IMR-90 (cell line): ENCODE results near the gene PTGS2.

Experiments
- CEBPB ChIP-seq: IDR thresholded peaks from 2 replicates; pipeline ENCODE4 v1.6.1; 2012; ENCODE audit warnings: low read depth, low read length, improper control_type of control experiment
- CHD1 ChIP-seq: IDR thresholded peaks from 2 replicates; pipeline ENCODE4 v1.6.1; 2012; ENCODE audit warnings: low read depth, low read length, improper control_type of control experiment
- MXI1 ChIP-seq: IDR thresholded peaks from 2 replicates; pipeline ENCODE4 v1.6.1; 2012; ENCODE audit warnings: low read depth, mild to moderate bottlenecking, low read length, moderate library complexity, borderline replicate concordance
- POLR2A ChIP-seq: IDR thresholded peaks from 2 replicates; pipeline ENCODE4 v1.6.1; 2012; ENCODE audit warnings: mild to moderate bottlenecking, low read depth, low read length
- RAD21 ChIP-seq: IDR thresholded peaks from 2 replicates; pipeline ENCODE4 v1.6.1; 2012; ENCODE audit warnings: low read length, improper control_type of control experiment
- RCOR1 ChIP-seq: IDR thresholded peaks from 2 replicates; pipeline ENCODE4 v1.6.1; 2012; ENCODE audit warnings: mild to moderate bottlenecking, low read length, improper control_type of control experiment; ENCODE audit not compliant: insufficient replicate concordance
- RFX5 ChIP-seq: IDR thresholded peaks from 2 replicates; pipeline ENCODE4 v1.8.0; 2012; ENCODE audit warnings: low read depth, mild to moderate bottlenecking, low read length, moderate library complexity
- SMC3 ChIP-seq: fragments of 150-350 bp; IDR thresholded peaks from 2 replicates; pipeline ENCODE4 v1.6.1; 2016; ENCODE audit warnings: low read depth, mild to moderate bottlenecking, antibody characterized with exemption, low read length, moderate library complexity
- TF ChIP-seq, protein P1 (sequence below): conservative IDR thresholded peaks from 2 replicates; pipeline ENCODE4 v1.5.1; 2012; ENCODE audit warnings: mild to moderate bottlenecking, low read depth, low read length, improper control_type of control experiment
- TF ChIP-seq, protein P2 (sequence below): fragments of 150-350 bp; IDR thresholded peaks from 2 replicates; pipeline ENCODE4 v1.6.1; 2017; ENCODE audit warnings: mild to moderate bottlenecking, antibody characterized with exemption, low read length, low read depth

GRCh38 chr1:186633116-186633515, 47.1 kb downstream of the PTGS2 start:
- TF ChIP-seq POLR2A (no peak), RCOR1 (no peak), MXI1 (no peak), RAD21 (no peak), SMC3 (no peak), RFX5 (no peak), CEBPB (no peak), CHD1 (no peak)
- TF ChIP-seq, protein P1, sequence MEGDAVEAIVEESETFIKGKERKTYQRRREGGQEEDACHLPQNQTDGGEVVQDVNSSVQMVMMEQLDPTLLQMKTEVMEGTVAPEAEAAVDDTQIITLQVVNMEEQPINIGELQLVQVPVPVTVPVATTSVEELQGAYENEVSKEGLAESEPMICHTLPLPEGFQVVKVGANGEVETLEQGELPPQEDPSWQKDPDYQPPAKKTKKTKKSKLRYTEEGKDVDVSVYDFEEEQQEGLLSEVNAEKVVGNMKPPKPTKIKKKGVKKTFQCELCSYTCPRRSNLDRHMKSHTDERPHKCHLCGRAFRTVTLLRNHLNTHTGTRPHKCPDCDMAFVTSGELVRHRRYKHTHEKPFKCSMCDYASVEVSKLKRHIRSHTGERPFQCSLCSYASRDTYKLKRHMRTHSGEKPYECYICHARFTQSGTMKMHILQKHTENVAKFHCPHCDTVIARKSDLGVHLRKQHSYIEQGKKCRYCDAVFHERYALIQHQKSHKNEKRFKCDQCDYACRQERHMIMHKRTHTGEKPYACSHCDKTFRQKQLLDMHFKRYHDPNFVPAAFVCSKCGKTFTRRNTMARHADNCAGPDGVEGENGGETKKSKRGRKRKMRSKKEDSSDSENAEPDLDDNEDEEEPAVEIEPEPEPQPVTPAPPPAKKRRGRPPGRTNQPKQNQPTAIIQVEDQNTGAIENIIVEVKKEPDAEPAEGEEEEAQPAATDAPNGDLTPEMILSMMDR: no peak
- TF ChIP-seq, protein P2, sequence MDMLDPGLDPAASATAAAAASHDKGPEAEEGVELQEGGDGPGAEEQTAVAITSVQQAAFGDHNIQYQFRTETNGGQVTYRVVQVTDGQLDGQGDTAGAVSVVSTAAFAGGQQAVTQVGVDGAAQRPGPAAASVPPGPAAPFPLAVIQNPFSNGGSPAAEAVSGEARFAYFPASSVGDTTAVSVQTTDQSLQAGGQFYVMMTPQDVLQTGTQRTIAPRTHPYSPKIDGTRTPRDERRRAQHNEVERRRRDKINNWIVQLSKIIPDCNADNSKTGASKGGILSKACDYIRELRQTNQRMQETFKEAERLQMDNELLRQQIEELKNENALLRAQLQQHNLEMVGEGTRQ: no peak
